Endothelial cell of hepatic sinusoid (primary cell): ENCODE measurements around the gene IL4I1.

Experiments
- in situ Hi-C: cut with HindIII; loops from 2 replicates; pipeline ENCODE4 v1.10.0; 2017; ENCODE audit warnings: low sequenced_read_pairs

Gene IL4I1

GRCh38 chr19:49866933-49867782 is 29.5 kb downstream of the IL4I1 start, which contains the start of gene PNKP:
TSS of gene PNKP (minus strand) at chr19:49867576. CDS start at chr19:49867204, 372 bp downstream.
- in situ Hi-C loops, result no loop called here

- in situ Hi-C loops, result no loop called here
Observed at GRCh38 chr19:49864890-49865289, 31.8 kb downstream of the IL4I1 start.

GRCh38 chr19:49863935-49864320 is 32.8 kb downstream of the IL4I1 start:
- in situ Hi-C loops, result no loop called here

- in situ Hi-C loops, result no loop called here
Observed at GRCh38 chr19:49863254-49863934, 33.3 kb downstream of the IL4I1 start.

GRCh38 chr19:49862391-49863253 is 34.1 kb downstream of the IL4I1 start:
- in situ Hi-C loops, result no loop called here

- in situ Hi-C loops, result no loop called here
Observed at GRCh38 chr19:49861541-49862378, 34.9 kb downstream of the IL4I1 start.

- in situ Hi-C loops, result no loop called here
Observed at GRCh38 chr19:49861107-49861506, 35.6 kb downstream of the IL4I1 start.

GRCh38 chr19:49860336-49861102 is 36.2 kb downstream of the IL4I1 start:
- in situ Hi-C loops, result no loop called here

- in situ Hi-C loops, result no loop called here
Observed at GRCh38 chr19:49859682-49860335, 36.9 kb downstream of the IL4I1 start.

GRCh38 chr19:49858088-49858985 is 38.4 kb downstream of the IL4I1 start:
- in situ Hi-C loops, result no loop called here

GRCh38 chr19:49857838-49858087 is 38.9 kb downstream of the IL4I1 start:
- in situ Hi-C loops, result no loop called here

- in situ Hi-C loops, result no loop called here
Observed at GRCh38 chr19:49857061-49857837, 39.4 kb downstream of the IL4I1 start.

- in situ Hi-C loops, result no loop called here
Observed at GRCh38 chr19:49856574-49857021, 40.1 kb downstream of the IL4I1 start.

GRCh38 chr19:49855676-49856573 is 40.8 kb downstream of the IL4I1 start:
- in situ Hi-C loops, result no loop called here

- in situ Hi-C loops, result no loop called here
Observed at GRCh38 chr19:49855277-49855675, 41.4 kb downstream of the IL4I1 start.
